AG04449 (cell line): ENCODE results near the gene ARL8A.
A peak's percentile ranks its signal among the peaks of the same experiment; 100 is the strongest.

Experiments
- CTCF ChIA-PET: fragments of 350-600 bp; formaldehyde crosslinking; extraction: SDS; loops from one replicate; lab custom pipeline; 2021; ENCODE audit warnings: antibody characterized with exemption; lab: Yijun Ruan, JAX
- POLR2A ChIA-PET: fragments of 400-600, 350-600 bp; formaldehyde crosslinking; extraction: SDS; loops from one replicate; lab custom pipeline; 2020; ENCODE audit warnings: antibody characterized with exemption, inconsistent platforms; lab: Yijun Ruan, JAX
- DNase-seq: peaks from one replicate; pipeline ENCODE4 v3.0.0-alpha.2; 2010; ENCODE audit warnings: low read depth, low spot score
- H3K4me3 ChIP-seq: 2 replicates; pipeline ENCODE4 v1.5.1; 2011; ENCODE audit warnings: low read depth, mild to moderate bottlenecking, control low read depth, low read length
- CTCF ChIP-seq: IDR thresholded peaks from one replicate; pipeline ENCODE4 v1.5.1; 2011; ENCODE audit warnings: mild to moderate bottlenecking, moderate library complexity, low read length, control low read depth, inconsistent platforms; ENCODE audit not compliant: insufficient read depth; ENCODE audit errors: missing control alignments

ARL8A gene

GRCh38 chr1:202126426-202126825 is 18.1 kb downstream of the ARL8A start:
- CTCF ChIA-PET, result interaction anchor here (1.5 to 17.7 kb wide), 3 partner anchors 7 to 120 kb away, joined by 3 to 956 read pairs (median 149); partner anchors contain the start of gene ELF3
- POLR2A ChIA-PET, result no interaction called here
- no peak for TF ChIP-seq CTCF
- no peak for DNase-seq
- H3K4me3 ChIP-seq, result no peak overlapping the region

- POLR2A ChIA-PET, result no interaction called here
Observed at GRCh38 chr1:202125611-202126010, 18.9 kb downstream of the ARL8A start.

GRCh38 chr1:202124142-202124541 is 20.4 kb downstream of the ARL8A start:
- TF ChIP-seq CTCF, result no peak
- ChIA-PET CTCF (interaction anchor here (1.2 to 17.7 kb wide), 4 partner anchors 10 to 136 kb away, joined by 3 to 956 read pairs (median 76); partner anchors contain the start of gene ELF3), POLR2A (no interaction called here)
- no peak for DNase-seq
- H3K4me3 ChIP-seq, result no peak overlapping the region

More at GRCh38 chr1:202125611-202126010, 18.9 kb downstream of the ARL8A start:
- TF ChIP-seq CTCF, result no peak
- no peak overlapping the region for H3K4me3 ChIP-seq
- DNase-seq, result no peak
- CTCF ChIA-PET, result interaction anchor here (0.7 to 17.7 kb wide), 3 partner anchors 8 to 119 kb away, joined by 4 to 956 read pairs (median 149); partner anchors contain the start of gene ELF3

- DNase-seq, result no peak
- no peak for TF ChIP-seq CTCF
- ChIA-PET CTCF (interaction anchor here (1.2 to 17.7 kb wide), 5 partner anchors 10 to 135 kb away, joined by 3 to 956 read pairs (median 67); partner anchors contain the start of gene ELF3), POLR2A (no interaction called here)
- no peak overlapping the region for H3K4me3 ChIP-seq
Observed at GRCh38 chr1:202123336-202123813, 21.2 kb downstream of the ARL8A start.

- POLR2A ChIA-PET, result no interaction called here
- peak; percentile 54 for TF ChIP-seq CTCF
- no peak within 1 kb of the TSS for H3K4me3 ChIP-seq
- DNase-seq, result no peak
- CTCF ChIA-PET, result interaction anchor here (1.5 to 17.7 kb wide), 7 partner anchors 11 to 227 kb away, joined by 5 to 956 read pairs (median 13); partner anchors contain the start of genes ELF3 and RNPEP
Observed at GRCh38 chr1:202122639-202123335, 21.8 kb downstream of the ARL8A start, which contains the start of gene GPR37L1. Gene GPR37L1 (plus strand): TSS chr1:202122917. CDS start chr1:202122964, 47 bp downstream.

GRCh38 chr1:202121006-202121405 is 23.5 kb downstream of the ARL8A start:
- TF ChIP-seq CTCF, result no peak
- CTCF ChIA-PET, result interaction anchor here (0.8 to 17.7 kb wide), 10 partner anchors 9 to 243 kb away, joined by 3 to 956 read pairs (median 7); partner anchors contain the start of gene ELF3

More at GRCh38 chr1:202121006-202121405, 23.5 kb downstream of the ARL8A start:
- no peak overlapping the region for H3K4me3 ChIP-seq
- DNase-seq, result no peak
- POLR2A ChIA-PET, result no interaction called here
